Esophagus muscularis mucosa (tissue), 4 donors: ENCODE results near the gene SMTN. TPM values are rescaled to one million over a fixed set of nuclear protein-coding genes. Genes with fewer than 3 reads are reported as not detected.
"Not testable (repeated sequence)": the region's sequence is repeated elsewhere in the genome, so short reads cannot be mapped to it uniquely, and the experiment has no call there.

ENCODE experiments used
- DNase-seq: peaks from one replicate; pipeline ENCODE4 v3.0.0-alpha.2; 2017; ENCODE audit errors: extremely low spot score
- H3K27ac ChIP-seq, 4 donors: fragments of 200-600 bp; sonication (generic); replicated peaks in 1 of 4; 1 replicate in 3 of 4; 2 replicates in 1 of 4; pipeline ENCODE4 v1.5.1; 2016 to 2019; ENCODE audit warnings: mild to moderate bottlenecking in 1 of 4
- H3K27me3 ChIP-seq, 4 donors: fragments of 200-600 bp; sonication (generic); one replicate each; pipeline versions ENCODE4 v1.5.1 to v1.6.0; 2016 to 2019
- H3K36me3 ChIP-seq, 4 donors: fragments of 200-600 bp; sonication (generic); one replicate each; pipeline ENCODE4 v1.5.1; 2016 to 2019
- H3K4me1 ChIP-seq, 4 donors: fragments of 200-600 bp; sonication (generic); one replicate each; pipeline ENCODE4 v1.5.1; 2016 to 2019
- H3K4me3 ChIP-seq, 4 donors: fragments of 200-600 bp; sonication (generic); 1 replicate in 2 of 4; 2 replicates in 2 of 4; pipeline ENCODE4 v1.5.1; 2016 to 2019; ENCODE audit warnings: mild to moderate bottlenecking in 4 of 4, moderate library complexity in 1 of 4
- H3K9me3 ChIP-seq, 4 donors: fragments of 200-600 bp; sonication (generic); 1 replicate in 3 of 4; 2 replicates in 1 of 4; pipeline ENCODE4 v1.5.1; 2016 to 2019
- EP300 ChIP-seq: sonication (generic); formaldehyde crosslinking; IDR thresholded peaks from one replicate; pipeline ENCODE4 v1.6.1; 2017; ENCODE audit warnings: antibody characterized with exemption
- POLR2A ChIP-seq: fragments of 450-650 bp; IDR thresholded peaks from one replicate; pipeline ENCODE4 v1.6.1; 2017; ENCODE audit warnings: antibody characterized with exemption, moderate library complexity, mild to moderate bottlenecking, low read depth
- POLR2AphosphoS5 ChIP-seq, 2 donors: sonication (generic); formaldehyde crosslinking; IDR thresholded peaks; one replicate each; pipeline ENCODE4 v1.6.1; 2017; ENCODE audit warnings: antibody characterized with exemption in 2 of 2
- whole genome bisulfite sequencing: methylation state at CpG from one replicate; pipeline ENCODE4 v1.1.5; 2018; 5-methylcytosine and 5-hydroxymethylcytosine counted together
- intact Hi-C: fragments of 100-400 bp; cut with DNase I; formaldehyde crosslinking; loops from one replicate; pipeline ENCODE4 v1.15.1; 2023
- total RNA-seq, 4 donors: library from RNA; depleted of rRNA; stranded (reverse); fragments of >200 nt; gene quantifications; one replicate each; pipeline versions ENCODE4 v1.1.0 to v1.2.1, GENCODE V29; 2016
- TF ChIP-seq, protein P1 (sequence below), 3 experiments: fragments of 200-600 bp in 2 of 3; fragments of 450-650 bp in 1 of 3; sonication (generic) in 2 of 3; IDR thresholded peaks; one replicate each; pipeline ENCODE4 v1.5.1; 2017 to 2019; ENCODE audit warnings: antibody characterized with exemption in 3 of 3, mild to moderate bottlenecking in 2 of 3, moderate library complexity in 1 of 3

The SMTN gene
- total RNA-seq, 4 donors from 2014 or later = 1,154 to 1,495 (median 1,416) TPM

DNA sequence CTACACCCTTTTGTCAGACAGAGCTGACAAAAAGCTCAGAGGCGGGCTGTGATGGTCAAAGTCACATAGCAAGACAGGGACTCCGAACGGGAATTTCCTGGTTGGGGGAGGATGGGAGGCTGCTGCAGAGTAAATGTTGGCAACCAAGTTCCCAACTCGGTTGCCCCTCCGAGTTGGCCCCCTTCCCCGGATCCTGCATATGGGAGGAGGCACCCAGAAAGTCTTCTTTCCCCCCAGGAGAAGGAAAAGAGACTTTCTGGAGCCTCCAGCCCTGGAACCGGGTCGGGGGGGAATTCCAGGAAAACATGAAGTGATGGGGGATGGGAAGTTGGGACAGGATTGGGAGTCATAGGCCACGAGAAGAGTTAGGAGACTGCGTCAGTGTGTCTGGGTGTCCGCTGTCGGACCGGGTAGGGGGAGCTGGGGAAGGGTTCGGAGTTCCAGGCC, 25.6 kb downstream of the SMTN start:
- intact Hi-C loops = loop anchor here (2.0 kb wide), 1 partner anchor 18 kb away; no protein-coding TSS in a partner anchor
- H3K36me3 ChIP-seq = peaks cover 0 to 40% (median 24%) of the 10 kb centered on the region in 4 donors
- H3K4me3 ChIP-seq = peak overlapping the region; percentile 90 to 95 (median 91)
- no peaks in the 10 kb centered on the region for H3K27me3 ChIP-seq
- peak overlapping the region; percentile 98 to 99 (median 99) for H3K27ac ChIP-seq
- no peaks in the 10 kb centered on the region for H3K9me3 ChIP-seq
- no peak for DNase-seq
- no peak for TF ChIP-seq POLR2AphosphoS5 (IDR thresholded peaks at IDR 0.05)
- no peak for TF ChIP-seq POLR2A
- no peak for TF ChIP-seq EP300
- TF ChIP-seq, protein P1, sequence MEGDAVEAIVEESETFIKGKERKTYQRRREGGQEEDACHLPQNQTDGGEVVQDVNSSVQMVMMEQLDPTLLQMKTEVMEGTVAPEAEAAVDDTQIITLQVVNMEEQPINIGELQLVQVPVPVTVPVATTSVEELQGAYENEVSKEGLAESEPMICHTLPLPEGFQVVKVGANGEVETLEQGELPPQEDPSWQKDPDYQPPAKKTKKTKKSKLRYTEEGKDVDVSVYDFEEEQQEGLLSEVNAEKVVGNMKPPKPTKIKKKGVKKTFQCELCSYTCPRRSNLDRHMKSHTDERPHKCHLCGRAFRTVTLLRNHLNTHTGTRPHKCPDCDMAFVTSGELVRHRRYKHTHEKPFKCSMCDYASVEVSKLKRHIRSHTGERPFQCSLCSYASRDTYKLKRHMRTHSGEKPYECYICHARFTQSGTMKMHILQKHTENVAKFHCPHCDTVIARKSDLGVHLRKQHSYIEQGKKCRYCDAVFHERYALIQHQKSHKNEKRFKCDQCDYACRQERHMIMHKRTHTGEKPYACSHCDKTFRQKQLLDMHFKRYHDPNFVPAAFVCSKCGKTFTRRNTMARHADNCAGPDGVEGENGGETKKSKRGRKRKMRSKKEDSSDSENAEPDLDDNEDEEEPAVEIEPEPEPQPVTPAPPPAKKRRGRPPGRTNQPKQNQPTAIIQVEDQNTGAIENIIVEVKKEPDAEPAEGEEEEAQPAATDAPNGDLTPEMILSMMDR (IDR thresholded peaks at IDR 0.05) = no peak
- peaks cover 53 to 60% (median 58%) of the 10 kb centered on the region in 4 donors for H3K4me1 ChIP-seq
- WGBS = 35% methylated on average over 11 of the region's 14 CpGs

DNA sequence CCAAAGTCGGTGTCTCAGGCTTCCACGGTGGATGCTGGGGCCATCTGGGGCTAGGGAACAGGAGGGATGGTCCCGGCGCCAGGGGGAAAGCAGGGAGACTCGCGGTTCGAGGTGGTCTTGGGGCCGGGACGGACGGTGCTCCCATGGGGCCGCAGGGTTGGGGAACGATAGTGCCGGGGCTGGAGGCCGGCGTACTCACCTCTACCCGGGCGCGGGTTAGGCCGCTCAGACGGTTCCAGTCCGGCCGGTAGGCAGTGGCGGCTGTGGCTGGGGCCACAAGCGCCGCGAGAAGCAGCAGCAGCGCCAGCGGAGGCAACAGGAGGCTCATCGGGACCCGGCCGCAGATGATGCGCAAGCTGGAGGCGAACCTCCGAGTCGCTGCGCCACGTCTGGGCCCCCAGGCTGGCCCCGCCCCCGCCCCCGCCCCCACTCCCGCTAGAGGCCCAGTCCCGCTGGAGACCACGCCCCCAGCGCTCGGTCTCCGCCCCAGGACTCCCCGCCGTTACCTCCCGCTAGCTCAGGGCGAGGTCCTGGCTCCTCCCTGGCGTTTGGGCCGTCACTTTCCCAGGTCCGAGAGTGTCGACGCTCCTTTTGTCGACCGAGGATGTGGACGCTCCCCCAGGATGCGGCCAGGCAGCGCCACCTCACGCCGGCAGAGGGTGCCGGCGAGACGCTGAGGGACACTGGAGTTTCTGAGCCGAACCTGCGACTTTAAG, 26.2 kb downstream of the SMTN start, which contains the start of gene SELENOM:
Gene SELENOM, minus strand, starts transcription at position 391 of the 716 bp plus-strand sequence. Its CDS starts 63 bp downstream, at position 328.
- no peaks in the 10 kb centered on the region for H3K27me3 ChIP-seq
- peak within 1 kb of the TSS; percentile 98 to 99 (median 99) for H3K27ac ChIP-seq
- no peaks in the 10 kb centered on the region for H3K9me3 ChIP-seq
- peaks cover 47 to 54% (median 52%) of the 10 kb centered on the region in 4 donors for H3K4me1 ChIP-seq
- peak; percentile 99 for DNase-seq
- peak within 1 kb of the TSS; percentile 90 to 95 (median 91) for H3K4me3 ChIP-seq
- intact Hi-C loops = loop anchor here (2.0 kb wide), 1 partner anchor 19 kb away; no protein-coding TSS in a partner anchor
- TF ChIP-seq EP300 (no peak), POLR2A (peak; percentile 83), POLR2AphosphoS5 (IDR thresholded peaks at IDR 0.05) (peak in 1 of 2 donors; percentile 96)
- TF ChIP-seq, protein P1 (IDR thresholded peaks at IDR 0.05) = peak; percentile 95 to 99 (median 97)
- peaks cover 0 to 35% (median 21%) of the 10 kb centered on the region in 4 donors for H3K36me3 ChIP-seq
- WGBS = 7% methylated on average over 36 of the region's 67 CpGs

DNA sequence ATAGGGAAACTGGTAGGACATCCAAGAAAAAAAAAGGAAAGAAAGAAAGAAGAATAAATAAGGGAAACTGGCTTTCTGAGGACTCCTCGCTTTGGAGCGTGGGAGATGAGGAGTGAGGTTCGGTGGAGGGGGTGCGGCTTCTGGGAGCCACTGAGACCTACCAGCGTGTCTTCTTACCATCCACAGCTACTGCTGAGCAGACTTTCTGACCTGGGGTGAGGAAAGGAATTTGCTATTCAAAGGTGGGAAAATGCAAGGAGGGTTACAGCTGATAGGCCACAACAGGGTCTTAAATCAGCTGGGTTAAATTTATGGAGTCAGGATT, 26.7 kb downstream of the SMTN start:
- H3K36me3 ChIP-seq = peaks cover 0 to 31% (median 19%) of the 10 kb centered on the region in 4 donors
- intact Hi-C loops = loop anchor here (2.0 kb wide), 1 partner anchor 19 kb away; no protein-coding TSS in a partner anchor
- no peaks in the 10 kb centered on the region for H3K9me3 ChIP-seq
- H3K4me3 ChIP-seq = peak overlapping the region; percentile 90 to 95 (median 91)
- WGBS = 2% methylated on average over 5 of the region's 5 CpGs
- H3K4me1 ChIP-seq = peaks cover 43 to 49% (median 47%) of the 10 kb centered on the region in 4 donors
- no peak for TF ChIP-seq POLR2AphosphoS5 (IDR thresholded peaks at IDR 0.05)
- no peak for TF ChIP-seq EP300
- no peak for TF ChIP-seq POLR2A
- TF ChIP-seq, protein P1 (IDR thresholded peaks at IDR 0.05) = no peak
- H3K27me3 ChIP-seq = no peaks in the 10 kb centered on the region
- no peak for DNase-seq
- H3K27ac ChIP-seq = peak overlapping the region; percentile 84 to 99 (median 98)

DNA sequence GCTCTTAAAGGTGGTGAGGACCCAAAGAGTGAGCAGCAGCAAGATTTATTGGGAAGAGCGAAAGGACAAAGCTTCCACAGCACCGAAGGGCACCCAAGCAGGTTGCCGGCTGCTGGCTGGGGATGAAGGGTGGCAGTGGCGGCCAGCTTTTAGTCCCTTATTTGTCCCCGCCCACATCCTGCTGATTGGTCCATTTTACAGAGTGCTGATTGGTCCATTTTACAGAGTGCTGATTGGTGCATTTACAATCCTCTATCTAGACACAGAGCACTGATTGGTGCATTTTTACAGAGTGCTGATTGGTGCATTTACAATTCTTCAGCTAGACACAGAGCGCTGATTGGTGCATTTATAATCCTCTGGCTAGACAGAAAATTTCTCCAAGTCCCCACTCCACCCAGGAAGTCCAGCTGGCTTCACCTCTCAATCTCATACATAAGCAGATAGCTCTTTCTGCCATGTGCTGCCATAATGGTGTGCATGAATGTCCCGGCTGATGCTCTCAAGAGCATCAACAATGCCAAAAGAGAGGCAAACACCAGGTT, 31.5 kb downstream of the SMTN start:
- not testable (repeated sequence) for H3K4me1 ChIP-seq, H3K27me3 ChIP-seq, DNase-seq, H3K4me3 ChIP-seq, H3K36me3 ChIP-seq, H3K9me3 ChIP-seq, H3K27ac ChIP-seq
- 93% methylated on average over 7 of the region's 7 CpGs for WGBS
- intact Hi-C loops = loop anchor here (5.0 kb wide), 2 partner anchors 35 to 120 kb away; no protein-coding TSS in a partner anchor
